Ovary (tissue), 9 donors: ENCODE data around the gene CCNL1. TPM values are rescaled to one million over a fixed set of nuclear protein-coding genes. Genes with fewer than 3 reads are reported as not detected.

Source experiments
- DNase-seq, 5 donors: peaks; one replicate each; pipeline ENCODE4 v3.0.0-alpha.2; 2019 to 2020
- H3K27ac ChIP-seq, 2 donors: fragments of 200-600 bp; one replicate each; pipeline versions ENCODE4 v1.5.1 to v1.8.0; 2019 to 2022
- H3K27me3 ChIP-seq: fragments of 200-600 bp; one replicate; pipeline ENCODE4 v1.8.0; 2022
- H3K36me3 ChIP-seq: fragments of 200-600 bp; sonication (generic); one replicate; pipeline ENCODE4 v1.5.1; 2019
- H3K4me1 ChIP-seq: one replicate; pipeline ENCODE4 v1.8.1; 2013; ENCODE audit warnings: mild to moderate bottlenecking, moderate library complexity; ENCODE audit not compliant: insufficient read depth
- H3K4me3 ChIP-seq: fragments of 200-600 bp; sonication (generic); one replicate; pipeline ENCODE4 v1.5.1; 2017
- H3K9me3 ChIP-seq, 2 donors: fragments of 200-600 bp in 1 of 2; sonication (generic) in 1 of 2; one replicate each; pipeline versions ENCODE4 v1.5.1 to v1.8.1; 2013 to 2019; ENCODE audit warnings: mild to moderate bottlenecking in 1 of 2, moderate library complexity in 1 of 2
- CTCF ChIP-seq, 3 donors: fragments of 450-650 bp in 2 of 3; fragments of 200-600 bp in 1 of 3; IDR thresholded peaks; one replicate each; pipeline versions ENCODE4 v1.5.1 to v1.8.0; 2016 to 2022; ENCODE audit warnings: antibody characterized with exemption in 3 of 3, mild to moderate bottlenecking in 1 of 3
- EP300 ChIP-seq: sonication (generic); formaldehyde crosslinking; IDR thresholded peaks from one replicate; pipeline ENCODE4 v1.6.1; 2017; ENCODE audit warnings: antibody characterized with exemption
- POLR2A ChIP-seq: fragments of 450-650 bp; IDR thresholded peaks from one replicate; pipeline ENCODE4 v1.6.1; 2017; ENCODE audit warnings: antibody characterized with exemption, mild to moderate bottlenecking, moderate library complexity
- WGBS, 3 donors: extraction: QIAGEN DNeasy Blood & Tissue Kit in 1 of 3; methylation state at CpG; one replicate each; pipeline versions ENCODE4 v1.1.5 to v1.1.7; 2013 to 2017; 5-methylcytosine and 5-hydroxymethylcytosine counted together
- intact Hi-C, 4 donors: fragments of 100-400 bp; cut with DNase I; formaldehyde crosslinking; loops; one replicate each; pipeline versions ENCODE4 v1.11.0 to v1.15.1; 2022 to 2023
- polyA plus RNA-seq, 2 donors: library from polyadenylated mRNA; stranded (reverse); fragments of 200-250 nt in 1 of 2; fragments of 350-450 nt in 1 of 2; fragmentation: Illumina TruSeq in 1 of 2; extraction: RNeasy Lipid Tissue Mini Kit (QIAGEN cat#74804) in 1 of 2; gene quantifications; one replicate each; pipeline ENCODE4 v1.2.3, GENCODE V29; 2013 to 2014
- total RNA-seq, 7 donors: library from RNA; depleted of rRNA in 2 of 7; stranded (reverse); fragments of >200 nt in 2 of 7; fragmentation: NEBNext Ultra II Directional in 3 of 7; extraction: Animal tissue kit (Norgen Biotek cat#: 25700) in 3 of 7; gene quantifications; one replicate each; pipeline versions ENCODE4 v1.1.0 to v1.2.4, GENCODE V29; 2016 to 2023
- donor health status: DM: no; HTN: no; CAD: no; lungs with moderate emphysema.
- donor health status: DM: no; HTN: no; CAD: no.
- donor health status: Bipolar disorder and iron deficiency.
- donor health status: DM: yes; HTN: yes; CAD: no.
- donor health status: DM: no; HTN: no; CAD: no.
- donor health status: DM: yes; HTN: yes; CAD: no.

Gene CCNL1
- total and polyA plus RNA-seq, 9 donors, result 67.6 to 514 (median 96.7) TPM

GRCh38 chr3:157152930-157153329 is 7.0 kb downstream of the CCNL1 start:
- WGBS, 3 donors, result 80 to 88% (median 86%) methylated on average over 1 of the region's 1 CpG
- Histone ChIP-seq H3K9me3 (no peaks in the 10 kb centered on the region), H3K4me1 (no peaks in the 10 kb centered on the region), H3K36me3 (no peaks in the 10 kb centered on the region), H3K27ac (no peak overlapping the region), H3K27me3 (no peaks in the 10 kb centered on the region), H3K4me3 (no peak overlapping the region)
- TF ChIP-seq EP300 (no peak), POLR2A (no peak), CTCF (IDR thresholded peaks at IDR 0.05) (no peak)
- intact Hi-C loops, result no loop called here
- no peak for DNase-seq

GRCh38 chr3:157152438-157152837 is 7.5 kb downstream of the CCNL1 start:
- Histone ChIP-seq H3K27me3 (no peaks in the 10 kb centered on the region), H3K4me1 (no peaks in the 10 kb centered on the region), H3K27ac (no peak overlapping the region), H3K4me3 (no peak overlapping the region), H3K36me3 (no peaks in the 10 kb centered on the region), H3K9me3 (no peaks in the 10 kb centered on the region)
- WGBS, 3 donors, result 83 to 94% (median 88%) methylated on average over 2 of the region's 2 CpGs
- intact Hi-C loops, result no loop called here
- TF ChIP-seq CTCF (IDR thresholded peaks at IDR 0.05) (no peak), POLR2A (no peak), EP300 (no peak)
- DNase-seq, result no peak

- WGBS, 3 donors, result 72 to 86% (median 78%) methylated on average over 2 of the region's 2 CpGs
- intact Hi-C loops, result no loop called here
- no peaks in the 10 kb centered on the region for H3K4me1 ChIP-seq
Observed at GRCh38 chr3:157151627-157152026, 8.3 kb downstream of the CCNL1 start.

GRCh38 chr3:157151151-157151550 is 8.8 kb downstream of the CCNL1 start:
- intact Hi-C loops, result no loop called here
- no peak for DNase-seq
- Histone ChIP-seq H3K9me3 (no peaks in the 10 kb centered on the region), H3K27ac (no peak overlapping the region), H3K27me3 (no peaks in the 10 kb centered on the region), H3K36me3 (no peaks in the 10 kb centered on the region), H3K4me3 (no peak overlapping the region), H3K4me1 (no peaks in the 10 kb centered on the region)
- TF ChIP-seq CTCF (IDR thresholded peaks at IDR 0.05) (no peak), POLR2A (no peak), EP300 (no peak)
- WGBS, 3 donors, result 91 to 97% (median 95%) methylated on average over 1 of the region's 1 CpG

More at GRCh38 chr3:157151627-157152026, 8.3 kb downstream of the CCNL1 start:
- no peak for DNase-seq
- TF ChIP-seq EP300 (no peak), POLR2A (no peak), CTCF (IDR thresholded peaks at IDR 0.05) (no peak)
- no peak overlapping the region for H3K4me3 ChIP-seq
- no peaks in the 10 kb centered on the region for H3K27me3 ChIP-seq
- H3K9me3 ChIP-seq, result no peaks in the 10 kb centered on the region
- no peak overlapping the region for H3K27ac ChIP-seq
- no peaks in the 10 kb centered on the region for H3K36me3 ChIP-seq
